T-cell (primary cell): ENCODE results near the gene UQCR11. TPM values are rescaled to one million over a fixed set of nuclear protein-coding genes. Genes with fewer than 3 reads are reported as not detected.

Source experiments
- ATAC-seq, 4 experiments: fragments of 200-7000 bp in 3 of 4; fragments of 150-1000 bp in 1 of 4; cut with Tn5 transposase; replicated peaks in 1 of 4; 1 replicate in 3 of 4; 2 replicates in 1 of 4; pipeline ENCODE4 v1.10.0; 2021; ENCODE audit warnings: moderate library complexity in 3 of 4, mild to moderate bottlenecking in 2 of 4, moderate number of reproducible peaks in 1 of 4
- CTCF ChIA-PET, 2 donors: fragments of 300-600 bp; sonication (Branson Sonifier 250); formaldehyde crosslinking; loops; one replicate each; lab custom pipeline; 2022; ENCODE audit warnings: antibody characterized with exemption in 2 of 2; lab: Charles Lee
- POLR2A ChIA-PET, 2 donors: fragments of 300-600 bp; sonication (Branson Sonifier 250); formaldehyde crosslinking; loops; one replicate each; lab custom pipeline; 2022; ENCODE audit warnings: antibody characterized with exemption in 2 of 2; lab: Charles Lee
- DNase-seq, 35 experiments: peaks; one replicate each; pipeline versions ENCODE4 v3.0.0 to v3.0.0-alpha.2; 2013 to 2023
- H3K27ac ChIP-seq: one replicate; pipeline ENCODE4 v1.5.1; 2013; ENCODE audit warnings: low read length
- H3K27me3 ChIP-seq, 2 experiments: replicated peaks in 1 of 2; 1 replicate in 1 of 2; 2 replicates in 1 of 2; pipeline versions ENCODE4 v1.6.1 to v1.7.0; 2013; ENCODE audit warnings: low read length in 1 of 2, mixed read lengths in 1 of 2; ENCODE audit not compliant: control insufficient read depth in 2 of 2, insufficient read depth in 2 of 2; ENCODE audit errors: extremely low read depth in 1 of 2
- H3K36me3 ChIP-seq, 2 donors: 1 replicate in 1 of 2; 2 replicates in 1 of 2; pipeline versions ENCODE4 v1.6.1 to v1.7.0; 2013; ENCODE audit warnings: low read length in 1 of 2; ENCODE audit not compliant: control insufficient read depth in 2 of 2, insufficient read depth in 1 of 2; ENCODE audit errors: extremely low read depth in 1 of 2
- H3K4me1 ChIP-seq, 2 experiments: 1 replicate in 1 of 2; 2 replicates in 1 of 2; pipeline versions ENCODE4 v1.6.1 to v1.7.0; 2013; ENCODE audit warnings: low read length in 2 of 2, mixed read lengths in 1 of 2; ENCODE audit not compliant: insufficient read depth in 2 of 2, control insufficient read depth in 1 of 2; ENCODE audit errors: extremely low read depth in 1 of 2
- H3K4me3 ChIP-seq, 2 donors: 1 replicate in 1 of 2; 2 replicates in 1 of 2; pipeline versions ENCODE4 v1.5.1 to v1.7.0; 2013; ENCODE audit warnings: mild to moderate bottlenecking in 2 of 2, low read length in 1 of 2, moderate library complexity in 1 of 2; ENCODE audit not compliant: control insufficient read depth in 1 of 2; ENCODE audit errors: extremely low read depth in 1 of 2
- H3K9me3 ChIP-seq: 2 replicates; pipeline ENCODE4 v1.7.0; 2013
- H3K27ac Mint-ChIP-seq, 2 donors: one replicate each; pipeline ENCODE4 v1.8.0; 2020 to 2021; ENCODE audit warnings: mild to moderate bottlenecking in 2 of 2, mixed read lengths in 2 of 2
- H3K27me3 Mint-ChIP-seq, 2 donors: one replicate each; pipeline ENCODE4 v1.8.0; 2021 to 2022; ENCODE audit warnings: mixed read lengths in 2 of 2
- H3K36me3 Mint-ChIP-seq: one replicate; pipeline ENCODE4 v1.8.0; 2021; ENCODE audit warnings: mixed read lengths
- H3K4me1 Mint-ChIP-seq, 3 donors: one replicate each; pipeline ENCODE4 v1.8.0; 2020 to 2022; ENCODE audit warnings: mixed read lengths in 3 of 3, mild to moderate bottlenecking in 1 of 3
- H3K4me3 Mint-ChIP-seq, 3 donors: one replicate each; pipeline ENCODE4 v1.8.0; 2020 to 2022; ENCODE audit warnings: mild to moderate bottlenecking in 3 of 3, mixed read lengths in 3 of 3, moderate library complexity in 3 of 3
- H3K9me3 Mint-ChIP-seq, 3 donors: one replicate each; pipeline ENCODE4 v1.8.0; 2020 to 2022; ENCODE audit warnings: mixed read lengths in 3 of 3
- WGBS: methylation state at CpG from one replicate; pipeline ENCODE4 v1.1.5; 2013; ENCODE audit warnings: missing lambda C conversion rate; ENCODE audit not compliant: insufficient coverage; 5-methylcytosine and 5-hydroxymethylcytosine counted together
- total RNA-seq, 35 experiments: library from RNA in 6 of 35; stranded (reverse) in 6 of 35; fragments of 120-200 nt in 1 of 35; gene quantifications; one replicate each; pipeline versions ENCODE4 v1.2.1 to v1.2.4 and lab custom pipeline; 2013 to 2026

The UQCR11 gene
- total RNA-seq, 5 donors from 2014 or later (not counting 1 experiment from before 2014, with no cell fraction given), result 127 to 168 (median 148) TPM

GRCh38 chr19:1634938-1635243 is 29.6 kb upstream of the UQCR11 start:
- Mint-ChIP-seq H3K27ac (no peak overlapping the region), H3K4me3 (no peak overlapping the region), H3K9me3 (no peaks in the 10 kb centered on the region), H3K4me1 (peaks cover 4 to 9% (median 5%) of the 10 kb centered on the region in 3 donors), H3K36me3 (peaks cover 26% of the 10 kb centered on the region), H3K27me3 (no peaks in the 10 kb centered on the region)
- ChIA-PET CTCF (no interaction called here), POLR2A (no interaction called here)
- H3K4me1 ChIP-seq, result peaks cover 0 to 6% of the 10 kb centered on the region in 2 experiments
- no peak overlapping the region for H3K4me3 ChIP-seq
- 97% methylated on average over 4 of the region's 5 CpGs for WGBS
- no peak overlapping the region for H3K27ac ChIP-seq
- peaks cover 15 to 39% of the 10 kb centered on the region in 2 donors for H3K36me3 ChIP-seq
- DNase-seq, result no peak
- ATAC-seq, result no peak
- no peaks in the 10 kb centered on the region for H3K9me3 ChIP-seq
- H3K27me3 ChIP-seq, result no peaks in the 10 kb centered on the region

- Histone ChIP-seq H3K36me3 (peaks cover 15 to 41% of the 10 kb centered on the region in 2 donors), H3K4me1 (peaks cover 0 to 6% of the 10 kb centered on the region in 2 experiments), H3K4me3 (no peak overlapping the region), H3K27ac (no peak overlapping the region), H3K9me3 (no peaks in the 10 kb centered on the region), H3K27me3 (no peaks in the 10 kb centered on the region)
- Mint-ChIP-seq H3K4me3 (no peak overlapping the region), H3K9me3 (no peaks in the 10 kb centered on the region), H3K27ac (no peak overlapping the region), H3K4me1 (peaks cover under 1 to 6% (median 4%) of the 10 kb centered on the region in 3 donors), H3K36me3 (peaks cover 21% of the 10 kb centered on the region), H3K27me3 (no peaks in the 10 kb centered on the region)
- ATAC-seq (no peak), DNase-seq (no peak)
- ChIA-PET POLR2A (no interaction called here), CTCF (no interaction called here)
- WGBS, result 98% methylated on average over 17 of the region's 19 CpGs
These were observed 29.1 kb upstream of the UQCR11 start for GRCh38 chr19:1634242-1634937.

GRCh38 chr19:1633269-1633826 is 28.1 kb upstream of the UQCR11 start:
- 90% methylated on average over 2 of the region's 11 CpGs for WGBS
- H3K4me3 ChIP-seq, result no peak overlapping the region

DNA sequence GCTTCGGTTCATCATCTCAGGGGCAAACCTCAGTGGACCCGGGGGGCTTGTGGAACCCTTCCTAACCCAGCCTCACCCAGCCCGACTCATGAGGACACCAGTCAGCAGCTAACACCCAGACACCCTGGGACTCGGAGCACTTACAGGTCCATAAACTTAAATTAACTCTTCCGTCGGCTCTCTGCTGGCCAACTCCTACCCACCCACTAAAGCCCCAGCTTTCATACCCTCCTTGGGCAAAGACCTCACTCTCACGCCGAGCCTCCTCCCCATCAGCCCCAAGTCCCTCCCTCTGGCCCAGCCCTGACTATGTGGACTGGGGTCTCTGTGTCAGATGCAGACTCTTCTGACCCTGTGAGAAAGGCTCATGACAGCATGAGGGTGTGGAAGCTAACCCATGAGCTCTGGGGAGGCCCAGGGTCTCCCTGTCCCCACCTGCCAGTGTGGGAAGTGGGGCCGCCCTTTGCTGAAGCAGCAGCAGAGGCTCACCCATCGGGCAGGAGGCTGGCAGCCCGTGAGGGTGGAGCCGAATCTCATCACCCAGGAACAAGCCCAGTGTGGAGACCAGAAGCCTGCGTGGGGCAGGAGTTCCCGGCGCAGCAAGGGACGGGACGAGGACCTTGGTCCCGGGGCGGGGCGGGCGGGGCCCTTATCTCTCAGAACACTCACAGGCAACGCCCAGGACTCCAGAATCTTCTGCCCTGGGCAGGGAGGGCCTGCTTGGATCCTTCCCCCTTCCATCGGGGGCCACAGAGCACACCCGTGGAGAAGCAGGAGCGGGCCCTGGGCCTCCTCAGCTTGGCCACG is 27.4 kb upstream of the UQCR11 start:
- Histone ChIP-seq H3K9me3 (no peaks in the 10 kb centered on the region), H3K4me3 (no peak overlapping the region), H3K27me3 (no peaks in the 10 kb centered on the region), H3K36me3 (peaks cover 15 to 30% of the 10 kb centered on the region in 2 donors), H3K4me1 (peaks cover 0 to 6% of the 10 kb centered on the region in 2 experiments), H3K27ac (no peak overlapping the region)
- ATAC-seq (no peak), DNase-seq (no peak)
- H3K4me3 Mint-ChIP-seq, result no peak overlapping the region
- H3K27ac Mint-ChIP-seq, result no peak overlapping the region
- no peaks in the 10 kb centered on the region for H3K4me1 Mint-ChIP-seq
- POLR2A ChIA-PET, result interaction anchor here in 1 of 2 donors (0.7 kb wide), 1 partner anchor 25 kb away, joined by 3 read pairs; no protein-coding TSS in a partner anchor
- WGBS, result 96% methylated on average over 22 of the region's 26 CpGs
- CTCF ChIA-PET, result no interaction called here
- peaks cover 13% of the 10 kb centered on the region for H3K36me3 Mint-ChIP-seq
- H3K9me3 Mint-ChIP-seq, result no peaks in the 10 kb centered on the region
- no peaks in the 10 kb centered on the region for H3K27me3 Mint-ChIP-seq

More at GRCh38 chr19:1633269-1633826, 28.1 kb upstream of the UQCR11 start:
- POLR2A ChIA-PET, result no interaction called here
- Histone ChIP-seq H3K27ac (no peak overlapping the region), H3K4me1 (peaks cover 0 to 6% of the 10 kb centered on the region in 2 experiments), H3K27me3 (no peaks in the 10 kb centered on the region), H3K9me3 (no peaks in the 10 kb centered on the region), H3K36me3 (peaks cover 15 to 35% of the 10 kb centered on the region in 2 donors)
- no peak overlapping the region for H3K27ac Mint-ChIP-seq
- H3K4me3 Mint-ChIP-seq, result no peak overlapping the region
- no peaks in the 10 kb centered on the region for H3K9me3 Mint-ChIP-seq
- no peaks in the 10 kb centered on the region for H3K27me3 Mint-ChIP-seq
- ATAC-seq (no peak), DNase-seq (no peak)
- CTCF ChIA-PET, result no interaction called here
- peaks cover 13% of the 10 kb centered on the region for H3K36me3 Mint-ChIP-seq
- peaks cover 0 to under 1% (median under 1%) of the 10 kb centered on the region in 3 donors for H3K4me1 Mint-ChIP-seq

DNA sequence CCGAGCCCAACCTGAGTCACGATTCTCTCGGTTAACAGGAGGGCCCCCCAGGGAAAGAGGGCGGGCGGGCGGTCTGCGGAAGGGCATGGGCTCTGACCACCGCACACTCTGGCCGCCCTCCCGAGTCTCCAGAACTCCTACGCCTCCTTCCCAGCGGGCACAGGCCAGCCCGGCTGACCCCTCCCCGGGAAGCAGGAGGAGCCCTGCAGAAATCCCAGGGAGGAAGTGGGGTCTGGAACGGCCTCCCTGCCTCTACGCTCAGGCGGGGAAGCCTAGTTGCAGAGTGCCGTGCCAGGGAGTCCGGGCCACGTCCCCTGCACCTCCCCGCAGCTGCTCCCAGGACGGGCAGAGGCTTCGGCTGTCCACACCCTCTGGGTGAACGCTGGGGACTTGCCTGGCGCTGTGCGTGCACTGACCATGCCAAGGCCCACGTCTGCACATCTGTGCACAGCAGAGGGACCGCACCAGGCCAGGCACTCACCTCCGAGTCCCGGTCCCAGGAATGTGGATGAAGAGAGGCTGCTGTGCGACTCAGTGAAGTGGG is 26.4 kb upstream of the UQCR11 start:
- Histone ChIP-seq H3K9me3 (no peaks in the 10 kb centered on the region), H3K27ac (no peak overlapping the region), H3K27me3 (no peaks in the 10 kb centered on the region), H3K36me3 (peaks cover 15 to 25% of the 10 kb centered on the region in 2 donors), H3K4me3 (no peak overlapping the region), H3K4me1 (peaks cover 0 to 6% of the 10 kb centered on the region in 2 experiments)
- no peaks in the 10 kb centered on the region for H3K4me1 Mint-ChIP-seq
- H3K36me3 Mint-ChIP-seq, result peaks cover 13% of the 10 kb centered on the region
- DNase-seq (no peak), ATAC-seq (no peak)
- ChIA-PET CTCF (no interaction called here), POLR2A (interaction anchor here in 1 of 2 donors (0.7 kb wide), 1 partner anchor 24 kb away, joined by 3 read pairs; no protein-coding TSS in a partner anchor)
- no peak overlapping the region for H3K4me3 Mint-ChIP-seq
- no peaks in the 10 kb centered on the region for H3K9me3 Mint-ChIP-seq
- no peak overlapping the region for H3K27ac Mint-ChIP-seq
- H3K27me3 Mint-ChIP-seq, result no peaks in the 10 kb centered on the region
- whole genome bisulfite sequencing, result 95% methylated on average over 30 of the region's 31 CpGs

DNA sequence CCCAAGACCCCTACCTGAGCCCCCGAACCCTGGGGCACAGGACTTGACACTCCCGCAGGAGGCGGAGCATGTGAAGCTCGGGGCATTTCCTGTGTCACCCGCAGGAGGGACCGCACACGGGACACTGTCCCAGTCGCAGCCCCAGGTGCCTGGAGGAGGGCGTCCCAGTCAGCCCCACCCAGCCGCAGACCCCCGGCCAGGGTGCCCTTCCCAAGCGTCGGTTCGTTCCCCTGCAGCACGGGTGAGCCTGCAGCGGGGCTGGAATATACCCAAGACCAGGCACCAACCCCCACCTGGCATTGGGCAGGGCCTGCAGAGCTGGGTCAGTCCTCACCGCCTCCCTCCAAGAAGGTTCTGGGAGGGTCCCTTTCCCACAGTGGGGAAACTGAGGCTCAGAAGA is 25.5 kb upstream of the UQCR11 start:
- 96% methylated on average over 15 of the region's 17 CpGs for WGBS
- ChIA-PET CTCF (no interaction called here), POLR2A (no interaction called here)
- Mint-ChIP-seq H3K4me3 (no peak overlapping the region), H3K9me3 (no peaks in the 10 kb centered on the region), H3K27me3 (no peaks in the 10 kb centered on the region), H3K4me1 (no peaks in the 10 kb centered on the region), H3K36me3 (peaks cover 14% of the 10 kb centered on the region), H3K27ac (no peak overlapping the region)
- ATAC-seq (no peak), DNase-seq (no peak)
- no peaks in the 10 kb centered on the region for H3K9me3 ChIP-seq
- no peak overlapping the region for H3K4me3 ChIP-seq
- H3K36me3 ChIP-seq, result peaks cover 16 to 26% of the 10 kb centered on the region in 2 donors
- no peak overlapping the region for H3K27ac ChIP-seq
- peaks cover 0 to 6% of the 10 kb centered on the region in 2 experiments for H3K4me1 ChIP-seq
- H3K27me3 ChIP-seq, result no peaks in the 10 kb centered on the region
